AG09319 (cell line): Measurements from ENCODE around the gene UBE3B.

Experiments
- DNase-seq: peaks from one replicate; pipeline ENCODE4 v3.0.0-alpha.2; 2010; ENCODE audit warnings: low read depth; ENCODE audit errors: extremely low read depth
- TF ChIP-seq, protein P1 (sequence below): IDR thresholded peaks from 2 replicates; pipeline ENCODE4 v1.5.1; 2011; ENCODE audit warnings: low read depth, mild to moderate bottlenecking, inconsistent platforms, low read length, moderate library complexity

The UBE3B gene

GRCh38 chr12:109444259-109444658, 33.2 kb upstream of the UBE3B start:
- TF ChIP-seq, protein P1, sequence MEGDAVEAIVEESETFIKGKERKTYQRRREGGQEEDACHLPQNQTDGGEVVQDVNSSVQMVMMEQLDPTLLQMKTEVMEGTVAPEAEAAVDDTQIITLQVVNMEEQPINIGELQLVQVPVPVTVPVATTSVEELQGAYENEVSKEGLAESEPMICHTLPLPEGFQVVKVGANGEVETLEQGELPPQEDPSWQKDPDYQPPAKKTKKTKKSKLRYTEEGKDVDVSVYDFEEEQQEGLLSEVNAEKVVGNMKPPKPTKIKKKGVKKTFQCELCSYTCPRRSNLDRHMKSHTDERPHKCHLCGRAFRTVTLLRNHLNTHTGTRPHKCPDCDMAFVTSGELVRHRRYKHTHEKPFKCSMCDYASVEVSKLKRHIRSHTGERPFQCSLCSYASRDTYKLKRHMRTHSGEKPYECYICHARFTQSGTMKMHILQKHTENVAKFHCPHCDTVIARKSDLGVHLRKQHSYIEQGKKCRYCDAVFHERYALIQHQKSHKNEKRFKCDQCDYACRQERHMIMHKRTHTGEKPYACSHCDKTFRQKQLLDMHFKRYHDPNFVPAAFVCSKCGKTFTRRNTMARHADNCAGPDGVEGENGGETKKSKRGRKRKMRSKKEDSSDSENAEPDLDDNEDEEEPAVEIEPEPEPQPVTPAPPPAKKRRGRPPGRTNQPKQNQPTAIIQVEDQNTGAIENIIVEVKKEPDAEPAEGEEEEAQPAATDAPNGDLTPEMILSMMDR: no peak
- no peak for DNase-seq

DNA sequence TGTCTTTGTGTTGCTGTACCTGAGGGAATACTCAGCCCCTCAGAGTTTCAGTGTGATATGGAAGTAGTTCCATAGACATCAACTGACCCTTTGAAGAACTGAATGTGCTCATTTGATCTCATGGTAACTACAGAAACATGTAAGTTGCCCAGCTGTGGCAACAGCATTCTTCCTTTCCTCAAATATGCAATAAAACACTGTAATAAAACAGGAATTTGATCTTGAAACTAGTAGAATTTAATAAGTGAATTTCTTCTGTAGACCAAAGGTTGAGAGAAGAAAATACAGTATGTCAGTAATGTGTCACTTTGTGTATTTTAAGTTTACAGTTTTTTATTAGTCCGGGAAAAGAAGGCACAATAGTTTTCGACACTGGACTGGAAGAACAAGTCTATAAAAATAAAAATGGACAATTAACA, 32.2 kb upstream of the UBE3B start:
- peak; percentile 43 for DNase-seq
- TF ChIP-seq, protein P1: no peak

- TF ChIP-seq, protein P1: no peak
- DNase-seq: no peak
Measured at GRCh38 chr12:109446869-109447268, 30.6 kb upstream of the UBE3B start.

DNA sequence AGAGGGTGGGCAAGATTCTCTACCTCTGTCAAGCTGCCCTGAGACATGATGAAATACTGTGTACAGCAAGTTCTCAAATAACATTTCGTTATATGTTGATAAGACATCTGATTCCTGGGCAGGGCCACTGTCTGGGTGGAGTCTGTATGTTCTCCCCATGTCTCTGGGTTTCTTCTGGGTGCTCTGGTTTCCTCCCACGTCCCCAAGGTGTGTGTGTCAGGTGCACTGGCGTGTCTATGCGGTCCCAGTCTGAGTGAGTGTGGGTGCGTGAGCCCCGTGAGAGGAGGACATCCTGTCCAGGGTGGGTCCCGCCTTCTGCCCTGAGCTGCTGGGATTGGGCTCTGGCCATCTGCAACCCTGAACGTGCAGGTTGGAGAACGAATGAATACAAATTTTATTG, 30.0 kb upstream of the UBE3B start:
- TF ChIP-seq, protein P1: no peak
- DNase-seq: no peak

GRCh38 chr12:109448272-109448671, 29.2 kb upstream of the UBE3B start:
- TF ChIP-seq, protein P1: no peak
- DNase-seq: no peak

DNA sequence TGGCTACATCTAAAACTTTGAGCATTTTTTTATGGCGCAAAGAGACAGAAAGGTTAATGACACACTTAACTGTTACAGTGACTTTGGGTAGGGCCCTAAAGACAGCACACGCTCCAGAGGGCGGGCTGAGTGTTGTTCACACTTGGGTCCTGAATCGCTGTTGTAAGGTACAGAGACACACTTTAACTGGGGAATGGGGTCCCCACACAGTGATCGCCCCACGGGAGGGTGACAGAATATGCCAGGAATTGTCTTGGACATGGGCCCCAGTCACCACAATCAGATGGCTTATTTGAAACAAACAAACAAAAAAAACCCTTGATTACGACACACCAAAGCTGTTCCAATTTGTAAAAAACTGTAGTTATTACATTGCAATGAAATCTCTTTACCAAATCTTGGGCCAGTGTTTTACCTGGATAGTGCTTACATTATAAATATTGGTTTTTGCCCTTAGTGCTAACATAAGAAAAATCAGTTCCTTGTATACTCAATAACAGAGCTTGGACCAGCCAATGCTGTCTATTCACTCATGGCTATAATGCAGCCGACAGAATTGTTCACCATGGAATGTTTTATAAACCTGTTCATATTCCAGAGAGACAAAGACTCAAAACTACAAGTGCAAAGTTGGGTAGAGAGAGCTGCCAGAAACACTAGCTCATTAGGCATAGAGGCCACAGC, 28.6 kb upstream of the UBE3B start:
- no peak for DNase-seq
- TF ChIP-seq, protein P1: no peak

- TF ChIP-seq, protein P1: no peak
- no peak for DNase-seq
Measured at GRCh38 chr12:109449845-109450532, 27.4 kb upstream of the UBE3B start.
